Thoracic aorta (tissue), 2 donors: ENCODE measurements around the gene HOXB4. TPM values are rescaled to one million over a fixed set of nuclear protein-coding genes. Genes with fewer than 3 reads are reported as not detected.

Experiments
- ATAC-seq: fragments of 150-250 bp; one replicate; pipeline ENCODE4 v1.8.0; 2017; ENCODE audit warnings: low read depth; ENCODE audit not compliant: insufficient number of reproducible peaks, low FRiP score
- DNase-seq: peaks from one replicate; pipeline ENCODE4 v3.0.0-alpha.2; 2020; ENCODE audit warnings: low spot score
- H3K27ac ChIP-seq, 2 donors: fragments of 200-600 bp; sonication (generic); 1 replicate in 1 of 2; 2 replicates in 1 of 2; pipeline ENCODE4 v1.5.1; 2016; ENCODE audit warnings: mild to moderate bottlenecking in 2 of 2, moderate library complexity in 2 of 2
- H3K27me3 ChIP-seq: fragments of 200-600 bp; sonication (generic); replicated peaks from 2 replicates; pipeline ENCODE4 v1.6.0; 2016; ENCODE audit warnings: mild to moderate bottlenecking; ENCODE audit not compliant: insufficient read depth
- H3K36me3 ChIP-seq: fragments of 200-600 bp; sonication (generic); one replicate; pipeline ENCODE4 v1.5.1; 2016
- H3K4me1 ChIP-seq, 2 donors: fragments of 200-600 bp; sonication (generic); 1 replicate in 1 of 2; 2 replicates in 1 of 2; pipeline versions ENCODE4 v1.5.1 to v1.6.0; 2016; ENCODE audit warnings: low read depth in 2 of 2, mild to moderate bottlenecking in 1 of 2; ENCODE audit not compliant: control insufficient read depth in 1 of 2
- H3K4me3 ChIP-seq: fragments of 200-600 bp; sonication (generic); 2 replicates; pipeline ENCODE4 v1.5.1; 2016; ENCODE audit warnings: mild to moderate bottlenecking
- H3K9me3 ChIP-seq: fragments of 200-600 bp; sonication (generic); 2 replicates; pipeline ENCODE4 v1.5.1; 2016
- CTCF ChIP-seq: fragments of 200-600 bp; sonication (generic); IDR thresholded peaks from one replicate; pipeline ENCODE4 v1.5.1; 2019; ENCODE audit warnings: antibody characterized with exemption
- total RNA-seq, 2 donors: library from RNA; depleted of rRNA; stranded (reverse); fragments of >200 nt; gene quantifications; one replicate each; pipeline versions ENCODE4 v1.1.0 to v1.2.3, GENCODE V29; 2016

HOXB4 gene
- total RNA-seq, 2 donors from 2014 or later: 6.2 to 11.5 TPM

GRCh38 chr17:48571024-48571818 is 6.9 kb downstream of the HOXB4 start:
- TF ChIP-seq CTCF: no peak
- Histone ChIP-seq H3K27me3 (no peaks in the 10 kb centered on the region), H3K9me3 (no peaks in the 10 kb centered on the region), H3K36me3 (no peaks in the 10 kb centered on the region), H3K4me3 (peak overlapping the region; percentile 64), H3K27ac (peak overlapping the region; percentile 84 to 97), H3K4me1 (peaks cover 44 to 96% of the 10 kb centered on the region in 2 donors)
- DNase-seq: no peak
- no peak for ATAC-seq

- no peak for DNase-seq
- peak overlapping the region; percentile 64 for H3K4me3 ChIP-seq
Observed at GRCh38 chr17:48570325-48571023, 7.7 kb downstream of the HOXB4 start.

GRCh38 chr17:48569674-48570324 is 8.4 kb downstream of the HOXB4 start:
- Histone ChIP-seq H3K9me3 (no peaks in the 10 kb centered on the region), H3K36me3 (no peaks in the 10 kb centered on the region), H3K4me1 (peaks cover 37 to 98% of the 10 kb centered on the region in 2 donors), H3K4me3 (peak overlapping the region; percentile 64), H3K27me3 (no peaks in the 10 kb centered on the region), H3K27ac (peak overlapping the region; percentile 84 to 97)
- ATAC-seq: no peak
- TF ChIP-seq CTCF: no peak
- no peak for DNase-seq

More at GRCh38 chr17:48570325-48571023, 7.7 kb downstream of the HOXB4 start:
- peak overlapping the region; percentile 84 to 97 for H3K27ac ChIP-seq
- no peak for TF ChIP-seq CTCF
- ATAC-seq: no peak
- H3K27me3 ChIP-seq: no peaks in the 10 kb centered on the region
- peaks cover 40 to 97% of the 10 kb centered on the region in 2 donors for H3K4me1 ChIP-seq
- H3K36me3 ChIP-seq: no peaks in the 10 kb centered on the region
- H3K9me3 ChIP-seq: no peaks in the 10 kb centered on the region

- DNase-seq: no peak
- TF ChIP-seq CTCF: no peak
- Histone ChIP-seq H3K4me3 (peak overlapping the region; percentile 64), H3K27ac (peak overlapping the region; percentile 84 to 97), H3K36me3 (no peaks in the 10 kb centered on the region), H3K4me1 (peaks cover 37 to 95% of the 10 kb centered on the region in 2 donors), H3K9me3 (no peaks in the 10 kb centered on the region), H3K27me3 (no peaks in the 10 kb centered on the region)
- no peak for ATAC-seq
Observed at GRCh38 chr17:48569240-48569582, 8.9 kb downstream of the HOXB4 start.
